ENCODE measurements around the gene LRRC49. TPM values are rescaled to one million over a fixed set of nuclear protein-coding genes. Genes with fewer than 3 reads are reported as not detected.
"Not testable (repeated sequence)": the region's sequence is repeated elsewhere in the genome, so short reads cannot be mapped to it uniquely, and the experiment has no call there.

The LRRC49 gene
- total RNA-seq, 1 experiment from 2014 or later, result 12.5 TPM

- DNase-seq (ENCODE audit: extremely low read depth, low read depth), result no peak
Measured at GRCh38 chr15:70920981-70921696, 28.5 kb downstream of the LRRC49 start.

GRCh38 chr15:70922119-70922518 lies 29.5 kb downstream of the LRRC49 start:
- DNase-seq (ENCODE audit: extremely low read depth, low read depth), result no peak

GRCh38 chr15:70923311-70924080 lies 30.9 kb downstream of the LRRC49 start:
- DNase-seq (ENCODE audit: extremely low read depth, low read depth), result no peak

GRCh38 chr15:70926914-70927313 lies 34.3 kb downstream of the LRRC49 start:
- DNase-seq (ENCODE audit: extremely low read depth, low read depth), result not testable (repeated sequence)

- DNase-seq (ENCODE audit: extremely low read depth, low read depth), result no peak
Measured at GRCh38 chr15:70931821-70932220, 39.2 kb downstream of the LRRC49 start.

- DNase-seq (ENCODE audit: extremely low read depth, low read depth), result no peak
Measured at GRCh38 chr15:70932397-70932796, 39.8 kb downstream of the LRRC49 start.

GRCh38 chr15:70933411-70933810 lies 40.8 kb downstream of the LRRC49 start:
- no peak for DNase-seq (ENCODE audit: extremely low read depth, low read depth)

- DNase-seq (ENCODE audit: extremely low read depth, low read depth), result no peak
Measured at GRCh38 chr15:70935631-70936030, 43.0 kb downstream of the LRRC49 start.

GRCh38 chr15:70936326-70936725 lies 43.7 kb downstream of the LRRC49 start:
- DNase-seq (ENCODE audit: extremely low read depth, low read depth), result no peak

DNA sequence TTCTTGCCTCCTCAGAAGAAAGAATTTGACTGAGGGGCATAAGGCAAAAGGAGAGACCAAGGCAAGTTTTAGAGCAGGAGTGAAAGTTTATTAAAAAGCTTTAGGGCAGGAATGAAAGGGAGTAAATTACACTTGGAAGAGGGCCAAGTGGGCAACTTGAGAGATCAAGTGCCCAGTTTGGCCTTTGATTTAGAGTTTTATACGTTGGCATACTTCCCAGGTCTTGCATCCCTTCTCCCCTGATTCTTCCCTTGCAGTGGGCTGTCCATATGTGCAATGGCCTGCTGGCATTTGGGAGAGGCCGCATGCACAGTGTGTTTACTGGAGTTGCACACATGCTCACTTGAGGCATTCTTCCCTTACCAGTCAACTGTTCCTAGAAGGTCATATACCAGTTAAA lies 50.7 kb downstream of the LRRC49 start:
- not testable (repeated sequence) for DNase-seq (ENCODE audit: extremely low read depth, low read depth)

DNA sequence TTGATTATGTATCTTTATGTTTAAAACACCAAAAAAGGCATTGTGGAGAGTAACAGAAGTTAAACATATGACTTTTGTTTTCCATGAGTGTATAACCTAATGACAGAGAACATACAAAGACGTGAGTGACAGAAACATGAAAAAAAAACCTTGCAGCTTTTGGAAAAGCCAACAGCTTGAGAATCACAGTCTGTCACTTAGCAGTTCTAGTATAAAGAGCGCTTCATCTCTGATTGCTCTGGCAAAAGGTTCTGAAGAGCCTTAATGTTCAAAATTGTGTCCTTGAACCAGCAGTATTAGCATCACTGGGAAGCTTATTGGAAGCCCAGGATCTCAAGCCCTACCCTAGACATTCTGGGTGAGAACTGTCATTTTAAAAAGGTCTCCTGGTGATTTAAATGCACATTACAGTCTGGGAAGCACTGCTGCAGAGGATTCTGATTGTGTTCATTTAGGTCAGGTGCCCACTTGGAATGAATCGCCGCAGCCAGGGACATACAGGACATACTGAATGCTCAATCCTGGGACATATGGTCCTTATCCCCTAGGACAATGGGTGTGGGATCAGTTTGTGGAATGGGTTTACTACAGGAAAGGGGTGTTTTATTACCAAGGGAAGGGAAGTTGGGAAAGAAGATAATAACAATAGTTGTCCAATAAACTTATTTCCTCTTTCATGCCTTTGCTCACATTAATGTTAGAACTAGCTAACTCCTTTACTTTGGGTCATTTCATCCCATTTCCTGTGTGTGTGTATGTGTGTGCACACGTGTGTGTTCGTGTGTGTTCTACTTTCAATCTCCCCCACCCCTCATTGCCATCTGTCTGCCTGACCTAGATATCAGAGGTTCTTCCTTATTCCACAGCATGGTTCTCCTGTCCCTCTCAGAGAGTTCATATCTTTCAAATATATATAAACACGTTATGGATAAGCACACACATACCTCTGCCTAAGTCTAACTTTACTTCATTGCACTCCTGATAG lies 55.0 kb downstream of the LRRC49 start:
- no peak for DNase-seq (ENCODE audit: extremely low read depth, low read depth)

DNA sequence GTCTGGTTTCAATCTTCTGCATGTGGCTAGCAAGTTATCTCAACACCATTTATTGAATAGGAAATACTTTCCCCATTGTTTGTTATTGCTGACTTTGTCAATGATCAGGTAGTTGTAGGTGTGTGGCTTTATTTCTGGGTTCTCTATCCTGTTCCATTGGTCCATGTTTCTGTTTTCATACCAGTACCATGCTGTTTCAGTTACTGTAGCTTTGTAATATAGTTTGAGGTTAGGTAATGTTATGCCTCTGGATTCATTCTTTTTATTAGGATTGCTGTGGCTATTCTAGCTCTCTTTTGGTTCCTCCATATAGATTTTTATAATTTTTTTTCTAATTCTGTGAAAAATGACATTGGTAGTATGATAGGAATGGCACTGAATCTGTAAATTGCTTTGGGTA lies 58.3 kb downstream of the LRRC49 start:
- DNase-seq (ENCODE audit: extremely low read depth, low read depth), result no peak

DNA sequence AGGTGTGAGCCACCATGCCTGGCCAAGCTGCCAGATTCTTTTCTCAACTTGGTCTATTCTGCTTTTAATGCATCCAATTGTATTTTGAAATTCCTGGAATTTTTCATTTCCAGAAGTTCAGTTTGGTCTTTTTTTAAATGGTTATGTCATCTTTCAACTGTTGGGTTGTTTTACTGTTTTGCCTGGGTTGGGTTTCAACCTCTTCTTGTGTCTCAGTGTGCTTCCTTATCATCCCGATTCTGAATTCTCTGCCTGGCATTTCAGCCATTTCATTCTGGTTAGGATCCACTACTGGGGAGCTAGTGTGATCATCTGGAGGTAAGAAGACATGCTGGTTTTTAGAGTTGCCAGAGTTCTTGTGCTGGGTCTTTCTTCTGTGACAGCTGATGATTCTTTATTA lies 61.5 kb downstream of the LRRC49 start:
- DNase-seq (ENCODE audit: extremely low read depth, low read depth), result no peak

DNA sequence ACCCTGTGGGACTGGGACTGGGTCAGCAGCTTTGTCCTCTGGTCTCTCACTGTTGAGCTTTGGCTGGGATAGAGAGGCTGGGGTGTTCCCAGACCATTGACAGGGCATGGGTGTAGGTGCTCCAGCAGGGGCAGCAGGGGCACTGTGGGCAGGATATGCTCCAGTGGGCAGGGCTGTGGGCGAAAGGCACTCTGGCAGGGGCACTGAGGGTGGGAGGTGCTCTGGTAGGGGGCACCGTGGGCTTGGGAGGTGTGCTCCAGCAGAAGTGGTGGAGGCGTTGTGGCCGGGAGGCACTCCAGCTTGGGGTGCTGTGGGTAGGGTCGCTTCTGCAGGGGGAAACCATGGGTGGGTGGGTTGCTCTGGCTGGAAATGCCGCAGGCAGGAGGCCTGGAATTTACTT lies 62.1 kb downstream of the LRRC49 start:
- DNase-seq (ENCODE audit: extremely low read depth, low read depth), result no peak

GRCh38 chr15:70955151-70955550 lies 62.5 kb downstream of the LRRC49 start:
- no peak for DNase-seq (ENCODE audit: extremely low read depth, low read depth)

DNA sequence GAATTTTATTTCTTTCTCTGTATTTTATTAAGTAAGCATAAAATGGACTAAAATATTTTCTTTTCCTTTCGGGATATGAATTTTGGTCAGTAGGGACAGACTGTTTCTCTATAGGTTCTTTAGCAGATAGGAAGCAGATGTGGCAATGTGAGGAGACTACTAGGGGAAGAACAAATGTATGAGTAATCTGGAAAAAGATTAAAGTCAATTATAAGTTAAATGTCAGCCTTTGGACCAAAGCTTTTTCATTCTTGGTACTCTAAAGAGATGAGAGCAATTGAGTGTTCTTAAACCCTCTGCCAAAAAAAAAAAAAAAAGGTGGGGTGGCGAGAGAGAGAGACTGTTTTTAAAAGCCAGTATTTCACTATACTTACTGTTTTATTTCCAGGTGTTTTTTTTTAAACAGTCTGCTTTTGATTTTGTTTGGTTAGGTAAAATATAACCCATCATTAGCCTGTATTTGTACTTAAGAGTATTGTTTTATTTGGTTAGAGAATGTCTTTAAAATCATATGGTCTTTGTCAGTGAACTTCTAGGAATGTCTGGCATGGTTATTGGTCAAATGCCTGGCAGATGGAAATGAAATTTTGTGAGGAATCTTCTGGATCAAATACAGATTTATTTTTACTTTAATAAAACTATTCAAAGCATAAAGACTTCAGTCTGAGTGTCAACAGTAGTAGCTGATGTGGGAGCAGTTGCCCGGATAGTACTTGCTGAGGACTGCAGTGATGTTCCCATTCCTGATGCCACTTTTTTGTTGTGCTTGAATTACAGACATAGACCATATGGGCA lies 63.8 kb downstream of the LRRC49 start:
- no peak for DNase-seq (ENCODE audit: extremely low read depth, low read depth)

DNA sequence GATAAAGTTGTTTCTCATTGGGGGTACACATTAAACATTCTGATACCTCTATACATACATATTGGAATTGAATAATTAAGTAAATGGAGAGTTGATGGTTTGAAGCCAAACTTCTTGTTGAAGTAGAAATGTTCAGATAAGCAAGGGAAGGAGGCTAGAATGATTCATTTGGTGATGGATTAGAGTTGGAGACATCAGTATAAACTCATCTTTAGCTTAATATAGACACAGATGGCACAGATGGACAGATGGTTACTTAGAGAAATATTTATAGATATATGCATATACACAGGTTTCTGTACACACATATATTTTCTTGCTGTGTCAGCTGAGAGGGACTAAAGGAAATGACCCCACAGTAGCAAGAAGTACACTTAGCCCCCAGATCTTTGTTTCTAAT lies 69.5 kb downstream of the LRRC49 start:
- DNase-seq (ENCODE audit: extremely low read depth, low read depth), result no peak

- no peak for DNase-seq (ENCODE audit: extremely low read depth, low read depth)
Measured at GRCh38 chr15:70963199-70963598, 70.6 kb downstream of the LRRC49 start.

DNA sequence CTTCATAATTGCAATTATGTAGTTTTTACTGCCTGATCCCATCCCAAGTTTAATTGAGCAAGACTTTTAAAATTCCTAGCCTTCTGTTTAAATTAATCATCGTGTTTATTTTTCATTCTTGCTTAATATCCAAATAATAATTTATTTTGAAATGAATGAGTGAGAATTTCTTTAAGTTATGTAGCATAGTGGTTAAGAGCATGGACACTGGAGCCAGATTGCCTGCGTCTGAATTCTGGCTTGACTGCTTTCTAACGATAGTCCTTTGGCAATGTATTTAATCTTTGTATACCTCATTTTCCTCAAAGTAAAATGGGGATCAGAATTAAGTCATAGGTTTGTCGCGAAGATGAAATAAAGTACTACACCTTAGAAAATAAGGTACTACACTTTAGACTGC lies 71.4 kb downstream of the LRRC49 start:
- no peak for DNase-seq (ENCODE audit: extremely low read depth, low read depth)

GRCh38 chr15:70964686-70965085 lies 72.1 kb downstream of the LRRC49 start:
- no peak for DNase-seq (ENCODE audit: extremely low read depth, low read depth)
